Right atrium auricular region (tissue), 2 donors: ENCODE measurements around the gene ZDHHC13. TPM values are rescaled to one million over a fixed set of nuclear protein-coding genes. Genes with fewer than 3 reads are reported as not detected.
A peak's percentile ranks its signal among the peaks of the same experiment; 100 is the strongest.

Source experiments
- DNase-seq: peaks from one replicate; pipeline ENCODE4 v3.0.0-alpha.2; 2019; ENCODE audit warnings: low spot score
- H3K27ac ChIP-seq, 2 donors: fragments of 200-600 bp; sonication (generic); 1 replicate in 1 of 2; 2 replicates in 1 of 2; pipeline ENCODE4 v1.5.1; 2016 to 2019
- H3K27me3 ChIP-seq, 2 donors: fragments of 200-600 bp; sonication (generic); one replicate each; pipeline versions ENCODE4 v1.5.1 to v1.6.0; 2017 to 2019
- H3K36me3 ChIP-seq: fragments of 200-600 bp; sonication (generic); one replicate; pipeline ENCODE4 v1.5.1; 2016
- H3K4me1 ChIP-seq, 2 donors: fragments of 200-600 bp; sonication (generic); one replicate each; pipeline versions ENCODE4 v1.5.1 to v1.6.0; 2017 to 2019
- H3K4me3 ChIP-seq, 2 donors: fragments of 200-600 bp; sonication (generic); 1 replicate in 1 of 2; 2 replicates in 1 of 2; pipeline ENCODE4 v1.5.1; 2017 to 2019; ENCODE audit warnings: mild to moderate bottlenecking in 1 of 2, moderate library complexity in 1 of 2
- H3K9me3 ChIP-seq, 2 donors: fragments of 200-600 bp; sonication (generic); one replicate each; pipeline ENCODE4 v1.5.1; 2019
- CTCF ChIP-seq, 2 donors: fragments of 200-600 bp; sonication (generic); IDR thresholded peaks; one replicate each; pipeline ENCODE4 v1.5.1; 2019; ENCODE audit warnings: antibody characterized with exemption in 2 of 2
- total RNA-seq, 2 donors: library from RNA; depleted of rRNA; stranded (reverse); fragments of >200 nt; gene quantifications; one replicate each; pipeline ENCODE4 v1.1.0, GENCODE V29; 2016

Gene ZDHHC13
- total RNA-seq, 2 donors from 2014 or later: 12.7 to 16.0 TPM

- no peak for TF ChIP-seq CTCF (IDR thresholded peaks at IDR 0.05)
- no peaks in the 10 kb centered on the region for H3K27me3 ChIP-seq
- peak overlapping the region in 1 of 2 donors; percentile 12 for H3K27ac ChIP-seq
- no peaks in the 10 kb centered on the region for H3K9me3 ChIP-seq
- no peak for DNase-seq
- no peaks in the 10 kb centered on the region for H3K36me3 ChIP-seq
- peaks cover 0 to 9% of the 10 kb centered on the region in 2 donors for H3K4me1 ChIP-seq
- H3K4me3 ChIP-seq: no peak overlapping the region
Observed at GRCh38 chr11:19204836-19205235, 87.9 kb downstream of the ZDHHC13 start.

DNA sequence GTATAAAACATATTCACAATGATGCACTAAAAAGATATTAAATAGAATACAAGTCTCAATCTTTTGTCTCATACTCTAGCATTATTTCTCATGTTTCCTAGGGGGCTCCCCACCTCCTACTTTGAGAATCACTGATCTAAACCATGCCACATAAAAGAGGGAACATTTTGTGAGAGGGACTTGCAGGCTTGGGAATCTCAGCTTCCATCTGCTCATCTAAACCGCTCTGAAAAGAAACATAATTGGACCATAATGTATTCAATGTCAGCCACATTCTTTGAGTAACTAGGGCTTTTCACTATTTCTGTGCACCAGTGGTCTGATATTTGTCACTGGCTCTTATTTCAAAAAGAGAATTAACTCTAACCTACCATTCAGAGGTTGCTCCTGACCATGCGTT lies 91.2 kb downstream of the ZDHHC13 start:
- Histone ChIP-seq H3K36me3 (no peaks in the 10 kb centered on the region), H3K27ac (peak overlapping the region in 1 of 2 donors; percentile 87), H3K9me3 (no peaks in the 10 kb centered on the region), H3K27me3 (no peaks in the 10 kb centered on the region), H3K4me3 (no peak overlapping the region), H3K4me1 (peaks cover 0 to 9% of the 10 kb centered on the region in 2 donors)
- no peak for TF ChIP-seq CTCF (IDR thresholded peaks at IDR 0.05)
- DNase-seq: no peak

- Histone ChIP-seq H3K4me3 (no peak overlapping the region), H3K4me1 (peaks cover 0 to 9% of the 10 kb centered on the region in 2 donors), H3K9me3 (no peaks in the 10 kb centered on the region), H3K36me3 (no peaks in the 10 kb centered on the region), H3K27me3 (no peaks in the 10 kb centered on the region), H3K27ac (peak overlapping the region; percentile 66 to 87)
- TF ChIP-seq CTCF (IDR thresholded peaks at IDR 0.05): no peak
- DNase-seq: no peak
Observed at GRCh38 chr11:19208959-19209546, 92.1 kb downstream of the ZDHHC13 start.

- peaks cover 0 to 9% of the 10 kb centered on the region in 2 donors for H3K4me1 ChIP-seq
- DNase-seq: no peak
- H3K27ac ChIP-seq: peak overlapping the region; percentile 66 to 87
- no peak for TF ChIP-seq CTCF (IDR thresholded peaks at IDR 0.05)
- no peaks in the 10 kb centered on the region for H3K36me3 ChIP-seq
- H3K4me3 ChIP-seq: peak overlapping the region; percentile 18 to 23
- no peaks in the 10 kb centered on the region for H3K9me3 ChIP-seq
- no peaks in the 10 kb centered on the region for H3K27me3 ChIP-seq
Observed at GRCh38 chr11:19209617-19210370, 92.8 kb downstream of the ZDHHC13 start.

- H3K4me1 ChIP-seq: peaks cover 0 to 21% of the 10 kb centered on the region in 2 donors
Observed at GRCh38 chr11:19216021-19216420, 99.1 kb downstream of the ZDHHC13 start.

More at GRCh38 chr11:19216021-19216420, 99.1 kb downstream of the ZDHHC13 start:
- DNase-seq: no peak
- no peaks in the 10 kb centered on the region for H3K36me3 ChIP-seq
- no peak overlapping the region for H3K4me3 ChIP-seq
- no peak for TF ChIP-seq CTCF (IDR thresholded peaks at IDR 0.05)
- H3K9me3 ChIP-seq: no peaks in the 10 kb centered on the region
- no peak overlapping the region for H3K27ac ChIP-seq
- no peaks in the 10 kb centered on the region for H3K27me3 ChIP-seq
